PFSK-1 (cell line): Measurements from ENCODE around the gene ATG4D.

ENCODE experiments used
- FOXP2 ChIP-seq: optimal IDR thresholded peaks from 2 replicates; pipeline ENCODE3; 2011; ENCODE audit warnings: borderline replicate concordance, control low read depth, inconsistent platforms; ENCODE audit not compliant: insufficient read depth; ENCODE audit errors: extremely low read length, extremely low read depth
- POLR2AphosphoS5 ChIP-seq: IDR thresholded peaks from 2 replicates; pipeline ENCODE4 v1.6.1; 2012; ENCODE audit warnings: low read depth, mild to moderate bottlenecking, control low read depth, low read length, moderate library complexity
- REST ChIP-seq, 2 experiments: IDR thresholded peaks; 2 replicates each; pipeline versions ENCODE4 v1.6.1 to v1.8.0; 2011 to 2012; ENCODE audit warnings: low read depth in 2 of 2, low read length in 2 of 2, control low read depth in 1 of 2, inconsistent platforms in 1 of 2, mild to moderate bottlenecking in 1 of 2, moderate library complexity in 1 of 2; ENCODE audit not compliant: insufficient read depth in 1 of 2
- SIN3A ChIP-seq: IDR thresholded peaks from 2 replicates; pipeline ENCODE4 v1.6.1; 2012; ENCODE audit warnings: mild to moderate bottlenecking, low read length, moderate library complexity, borderline replicate concordance; ENCODE audit not compliant: insufficient read depth
- TAF1 ChIP-seq: IDR thresholded peaks from 2 replicates; pipeline ENCODE4 v1.6.1; 2012; ENCODE audit warnings: low read length, control low read depth, borderline replicate concordance; ENCODE audit not compliant: insufficient read depth

Gene ATG4D

GRCh38 chr19:10562609-10563008 is 18.9 kb downstream of the ATG4D start:
- TF ChIP-seq FOXP2 (no peak), TAF1 (no peak), REST (IDR thresholded peaks at IDR 0.05; ENCODE audit: insufficient read depth in 1 of 2, low read depth in 2 of 2, low read length in 2 of 2) (no peak), POLR2AphosphoS5 (no peak), SIN3A (no peak)

GRCh38 chr19:10565028-10565566 is 21.4 kb downstream of the ATG4D start:
- TF ChIP-seq REST (IDR thresholded peaks at IDR 0.05; ENCODE audit: insufficient read depth in 1 of 2, low read depth in 2 of 2, low read length in 2 of 2) (no peak), TAF1 (no peak), POLR2AphosphoS5 (no peak), FOXP2 (no peak), SIN3A (no peak)

- TF ChIP-seq SIN3A (peak; percentile 96; the same call in 1 of the 2 replicates), FOXP2 (peak; percentile 73), POLR2AphosphoS5 (peak; percentile 95), REST (IDR thresholded peaks at IDR 0.05; ENCODE audit: insufficient read depth in 1 of 2, low read depth in 2 of 2, low read length in 2 of 2) (peak in 1 of 2 experiments; percentile 45; a peak in 1 of 4 replicates), TAF1 (peak; percentile 79)
Measured at GRCh38 chr19:10565567-10566407, 22.1 kb downstream of the ATG4D start, which contains the start of gene KRI1. KRI1 (minus strand) TSS chr19:10566010; CDS start chr19:10565999, 11 bp downstream.

GRCh38 chr19:10566408-10566657 is 22.6 kb downstream of the ATG4D start:
- TF ChIP-seq TAF1: no peak
- no peak for TF ChIP-seq FOXP2
- no peak for TF ChIP-seq POLR2AphosphoS5
- no peak for TF ChIP-seq SIN3A
- TF ChIP-seq REST (IDR thresholded peaks at IDR 0.05; ENCODE audit: insufficient read depth in 1 of 2, low read depth in 2 of 2, low read length in 2 of 2): no peak
